Measurements from ENCODE around the gene SPSB3.

SPSB3 gene

GRCh38 chr16:1772362-1772907 is 9.9 kb downstream of the SPSB3 start, which contains the start of gene EME2:
Gene EME2, plus strand, starts transcription at chr16:1772810. Its CDS starts 418 bp downstream, at chr16:1773228.
- TF ChIP-seq REST (IDR thresholded peaks at IDR 0.05; ENCODE audit: insufficient read depth in 1 of 2, low read depth in 2 of 2, low read length in 2 of 2) (no peak), SIN3A (IDR thresholded peaks at IDR 0.05; ENCODE audit: borderline replicate concordance, insufficient read depth, low read length) (no peak), TAF1 (IDR thresholded peaks at IDR 0.05; ENCODE audit: borderline replicate concordance, insufficient read depth, low read length) (no peak)

GRCh38 chr16:1771864-1772361 is 10.5 kb downstream of the SPSB3 start:
- TF ChIP-seq REST (IDR thresholded peaks at IDR 0.05; ENCODE audit: insufficient read depth in 1 of 2, low read depth in 2 of 2, low read length in 2 of 2), result no peak
- no peak for TF ChIP-seq TAF1 (IDR thresholded peaks at IDR 0.05; ENCODE audit: borderline replicate concordance, insufficient read depth, low read length)
- no peak for TF ChIP-seq SIN3A (IDR thresholded peaks at IDR 0.05; ENCODE audit: borderline replicate concordance, insufficient read depth, low read length)
- no peak for TF ChIP-seq FOXP2 (optimal IDR thresholded peaks at IDR 0.05; ENCODE audit: borderline replicate concordance, extremely low read depth, extremely low read length, insufficient read depth)
- no peak for TF ChIP-seq POLR2AphosphoS5 (IDR thresholded peaks at IDR 0.05; ENCODE audit: low read depth, low read length)

- TF ChIP-seq FOXP2 (optimal IDR thresholded peaks at IDR 0.05; ENCODE audit: borderline replicate concordance, extremely low read depth, extremely low read length, insufficient read depth), result no peak
These were observed 11.0 kb downstream of the SPSB3 start, which contains the start of gene NME3 for GRCh38 chr16:1771188-1771863. Gene NME3, minus strand, starts transcription at chr16:1771543. Its CDS starts 9 bp downstream, at chr16:1771534.

- TF ChIP-seq TAF1 (IDR thresholded peaks at IDR 0.05; ENCODE audit: borderline replicate concordance, insufficient read depth, low read length) (no peak), SIN3A (IDR thresholded peaks at IDR 0.05; ENCODE audit: borderline replicate concordance, insufficient read depth, low read length) (no peak; the same call in 1 of the 2 replicates), REST (IDR thresholded peaks at IDR 0.05; ENCODE audit: insufficient read depth in 1 of 2, low read depth in 2 of 2, low read length in 2 of 2) (no peak), FOXP2 (optimal IDR thresholded peaks at IDR 0.05; ENCODE audit: borderline replicate concordance, extremely low read depth, extremely low read length, insufficient read depth) (no peak), POLR2AphosphoS5 (IDR thresholded peaks at IDR 0.05; ENCODE audit: low read depth, low read length) (peak; percentile 78)
These were observed 11.8 kb downstream of the SPSB3 start for GRCh38 chr16:1770328-1771187.

- TF ChIP-seq SIN3A (IDR thresholded peaks at IDR 0.05; ENCODE audit: borderline replicate concordance, insufficient read depth, low read length) (no peak; the same call in 1 of the 2 replicates), FOXP2 (optimal IDR thresholded peaks at IDR 0.05; ENCODE audit: borderline replicate concordance, extremely low read depth, extremely low read length, insufficient read depth) (no peak), POLR2AphosphoS5 (IDR thresholded peaks at IDR 0.05; ENCODE audit: low read depth, low read length) (no peak; the same call in 1 of the 2 replicates), TAF1 (IDR thresholded peaks at IDR 0.05; ENCODE audit: borderline replicate concordance, insufficient read depth, low read length) (no peak), REST (IDR thresholded peaks at IDR 0.05; ENCODE audit: insufficient read depth in 1 of 2, low read depth in 2 of 2, low read length in 2 of 2) (no peak)
These were observed 12.7 kb downstream of the SPSB3 start for GRCh38 chr16:1769402-1770300.
